ENCODE measurements around the gene KCNQ1.

Gene KCNQ1

GRCh38 chr11:2725368-2726300 lies 280.8 kb downstream of the KCNQ1 start:
- no peak overlapping the region for H3K4me3 ChIP-seq (ENCODE audit: insufficient read depth, low read length, poor library complexity, severe bottlenecking)
- no peaks in the 10 kb centered on the region for H3F3A ChIP-seq (ENCODE audit: insufficient read depth)
- no peak overlapping the region for H2AFZ ChIP-seq (ENCODE audit: low read depth, low read length, severe bottlenecking)
- no peaks in the 10 kb centered on the region for H3K36me3 ChIP-seq (ENCODE audit: low read length)
- no peaks in the 10 kb centered on the region for H3K9me3 ChIP-seq (ENCODE audit: insufficient read depth, low read length)
- no peak overlapping the region for H3K4me2 ChIP-seq (ENCODE audit: low read depth, low read length, poor library complexity, severe bottlenecking)
- no peak overlapping the region for H3K27ac ChIP-seq (ENCODE audit: low read depth, low read length)
- TF ChIP-seq EZH2phosphoT487 (conservative IDR thresholded peaks at IDR 0.05; ENCODE audit: low read length) (no peak), CTCF (IDR thresholded peaks at IDR 0.05; ENCODE audit: insufficient read depth, low read length, poor library complexity, severe bottlenecking) (no peak)
- no peak overlapping the region for H3K9ac ChIP-seq (ENCODE audit: low read length)
- no peaks in the 10 kb centered on the region for H3K27me3 ChIP-seq (ENCODE audit: low read length)
- H3K79me2 ChIP-seq (ENCODE audit: insufficient read depth, low read length): no peaks in the 10 kb centered on the region
- H3K9me2 ChIP-seq (replicated peaks; ENCODE audit: insufficient read depth, low read length): no peaks in the 10 kb centered on the region
- H4K20me1 ChIP-seq (ENCODE audit: low read depth, low read length): no peaks in the 10 kb centered on the region

- no peaks in the 10 kb centered on the region for H3K27me3 ChIP-seq (ENCODE audit: low read length)
- H3K9me3 ChIP-seq (ENCODE audit: insufficient read depth, low read length): no peaks in the 10 kb centered on the region
- H2AFZ ChIP-seq (ENCODE audit: low read depth, low read length, severe bottlenecking): no peak overlapping the region
- H3K4me2 ChIP-seq (ENCODE audit: low read depth, low read length, poor library complexity, severe bottlenecking): no peak overlapping the region
- H3K4me3 ChIP-seq (ENCODE audit: insufficient read depth, low read length, poor library complexity, severe bottlenecking): no peak overlapping the region
- no peaks in the 10 kb centered on the region for H3F3A ChIP-seq (ENCODE audit: insufficient read depth)
- H4K20me1 ChIP-seq (ENCODE audit: low read depth, low read length): no peaks in the 10 kb centered on the region
- H3K27ac ChIP-seq (ENCODE audit: low read depth, low read length): no peak overlapping the region
- H3K36me3 ChIP-seq (ENCODE audit: low read length): no peaks in the 10 kb centered on the region
- H3K9ac ChIP-seq (ENCODE audit: low read length): no peak overlapping the region
- H3K9me2 ChIP-seq (replicated peaks; ENCODE audit: insufficient read depth, low read length): no peaks in the 10 kb centered on the region
- H3K79me2 ChIP-seq (ENCODE audit: insufficient read depth, low read length): no peaks in the 10 kb centered on the region
- TF ChIP-seq CTCF (IDR thresholded peaks at IDR 0.05; ENCODE audit: insufficient read depth, low read length, poor library complexity, severe bottlenecking): no peak
- no peak for TF ChIP-seq EZH2phosphoT487 (conservative IDR thresholded peaks at IDR 0.05; ENCODE audit: low read length)
Measured at GRCh38 chr11:2726964-2727363, 282.2 kb downstream of the KCNQ1 start.

GRCh38 chr11:2728128-2728662 lies 283.4 kb downstream of the KCNQ1 start:
- Histone ChIP-seq H3K9ac (ENCODE audit: low read length) (no peak overlapping the region), H4K20me1 (ENCODE audit: low read depth, low read length) (no peaks in the 10 kb centered on the region), H3K79me2 (ENCODE audit: insufficient read depth, low read length) (no peaks in the 10 kb centered on the region), H2AFZ (ENCODE audit: low read depth, low read length, severe bottlenecking) (no peak overlapping the region), H3K27ac (ENCODE audit: low read depth, low read length) (no peak overlapping the region), H3K9me3 (ENCODE audit: insufficient read depth, low read length) (no peaks in the 10 kb centered on the region), H3K36me3 (ENCODE audit: low read length) (no peaks in the 10 kb centered on the region), H3K27me3 (ENCODE audit: low read length) (no peaks in the 10 kb centered on the region), H3K4me2 (ENCODE audit: low read depth, low read length, poor library complexity, severe bottlenecking) (no peak overlapping the region), H3K9me2 (replicated peaks; ENCODE audit: insufficient read depth, low read length) (no peaks in the 10 kb centered on the region), H3K4me3 (ENCODE audit: insufficient read depth, low read length, poor library complexity, severe bottlenecking) (no peak overlapping the region), H3F3A (ENCODE audit: insufficient read depth) (no peaks in the 10 kb centered on the region)
- TF ChIP-seq CTCF (IDR thresholded peaks at IDR 0.05; ENCODE audit: insufficient read depth, low read length, poor library complexity, severe bottlenecking) (no peak), EZH2phosphoT487 (conservative IDR thresholded peaks at IDR 0.05; ENCODE audit: low read length) (no peak)
